Adrenal gland (tissue), 12 donors: ENCODE data around the gene CAT. TPM values are rescaled to one million over a fixed set of nuclear protein-coding genes. Genes with fewer than 3 reads are reported as not detected.
A peak's percentile ranks its signal among the peaks of the same experiment; 100 is the strongest.

Source experiments
- DNase-seq, 7 donors: peaks; one replicate each; pipeline ENCODE4 v3.0.0-alpha.2; 2019 to 2020
- H3K27ac ChIP-seq, 5 donors: fragments of 200-600 bp; sonication (generic) in 4 of 5; 1 replicate in 3 of 5; 2 replicates in 2 of 5; pipeline versions ENCODE4 v1.5.1 to v1.8.0; 2016 to 2020; ENCODE audit warnings: mild to moderate bottlenecking in 1 of 5
- H3K27me3 ChIP-seq: fragments of 200-600 bp; 2 replicates; pipeline ENCODE4 v1.8.0; 2021
- H3K36me3 ChIP-seq, 2 donors: fragments of 200-600 bp; replicated peaks in 1 of 2; 1 replicate in 1 of 2; 2 replicates in 1 of 2; pipeline versions ENCODE4 v1.5.1 to v1.8.0; 2018 to 2022
- H3K4me1 ChIP-seq, 2 donors: fragments of 200-600 bp; replicated peaks in 1 of 2; 1 replicate in 1 of 2; 2 replicates in 1 of 2; pipeline versions ENCODE4 v1.5.1 to v1.8.0; 2018 to 2021
- H3K4me3 ChIP-seq, 4 donors: fragments of 200-600 bp; sonication (generic) in 3 of 4; one replicate each; pipeline ENCODE4 v1.5.1; 2016 to 2018
- H3K9me3 ChIP-seq, 3 donors: fragments of 200-600 bp; sonication (generic) in 1 of 3; replicated peaks in 1 of 3; 1 replicate in 2 of 3; 2 replicates in 1 of 3; pipeline versions ENCODE4 v1.5.1 to v1.8.0; 2016 to 2021
- CTCF ChIP-seq, 6 experiments: fragments of 450-650 bp in 4 of 6; fragments of 200-600 bp in 2 of 6; sonication (generic) in 1 of 6; IDR thresholded peaks; 1 replicate in 5 of 6; 2 replicates in 1 of 6; pipeline versions ENCODE4 v1.5.1 to v1.8.0; 2016 to 2021; ENCODE audit warnings: antibody characterized with exemption in 6 of 6, mild to moderate bottlenecking in 2 of 6, moderate library complexity in 1 of 6
- POLR2A ChIP-seq, 2 donors: fragments of 450-650 bp; IDR thresholded peaks; one replicate each; pipeline ENCODE4 v1.6.1; 2017; ENCODE audit warnings: antibody characterized with exemption in 2 of 2, mild to moderate bottlenecking in 2 of 2, moderate library complexity in 1 of 2
- WGBS, 4 donors: extraction: QIAGEN DNeasy Blood & Tissue Kit in 2 of 4; methylation state at CpG; one replicate each; pipeline versions ENCODE4 v1.1.5 to v1.1.7; 2013 to 2017; 5-methylcytosine and 5-hydroxymethylcytosine counted together
- intact Hi-C, 2 donors: fragments of 100-400 bp; cut with DNase I; formaldehyde crosslinking; loops; one replicate each; pipeline versions ENCODE4 v1.14.1 to v1.15.0; 2022 to 2023
- polyA plus RNA-seq, 3 donors: library from polyadenylated mRNA; stranded (reverse); fragments of 200-250 nt in 2 of 3; fragments of 350-450 nt in 1 of 3; fragmentation: Illumina TruSeq in 1 of 3; extraction: RNeasy Lipid Tissue Mini Kit (QIAGEN cat#74804) in 1 of 3; gene quantifications; one replicate each; pipeline ENCODE4 v1.2.3, GENCODE V29; 2013 to 2014
- total RNA-seq, 9 donors: library from RNA; depleted of rRNA in 4 of 9; stranded (reverse); fragments of >200 nt in 4 of 9; fragments of 120-200 nt in 1 of 9; fragmentation: NEBNext Ultra II Directional in 1 of 9; extraction: Animal tissue kit (Norgen Biotek cat#: 25700) in 1 of 9; gene quantifications; one replicate each; pipeline versions ENCODE4 v1.1.0 to v1.2.4, GENCODE V29; 2013 to 2023
- donor health status: healthy with polysubstance abuse.
- donor health status: Bipolar disorder and iron deficiency.
- donor health status: DM: yes; HTN: yes; CAD: no.
- donor health status: DM: no; HTN: no; CAD: no.
- donor health status: DM: no; HTN: no; CAD: no.
- donor health status: DM: yes; HTN: yes; CAD: no.

Gene CAT
- total and polyA plus RNA-seq, 12 donors, result 45.8 to 302 (median 209) TPM

GRCh38 chr11:34458525-34458924, 19.8 kb downstream of the CAT start:
- Histone ChIP-seq H3K36me3 (peaks cover 0 to 57% of the 10 kb centered on the region in 2 donors), H3K27ac (no peak overlapping the region), H3K4me1 (peaks cover 12 to 26% of the 10 kb centered on the region in 2 donors), H3K9me3 (no peaks in the 10 kb centered on the region), H3K27me3 (no peaks in the 10 kb centered on the region), H3K4me3 (no peak overlapping the region)
- intact Hi-C loops, result no loop called here
- TF ChIP-seq CTCF (IDR thresholded peaks at IDR 0.05) (no peak), POLR2A (IDR thresholded peaks at IDR 0.05) (no peak)
- 84 to 94% (median 87%) methylated on average over 4 of the region's 4 CpGs for WGBS, 4 donors
- no peak for DNase-seq

GRCh38 chr11:34459507-34460162, 20.9 kb downstream of the CAT start:
- intact Hi-C loops, result no loop called here
- 81 to 90% (median 87%) methylated on average over 3 of the region's 3 CpGs for WGBS, 4 donors
- no peak for DNase-seq
- H3K27me3 ChIP-seq, result no peaks in the 10 kb centered on the region
- H3K4me1 ChIP-seq, result peaks cover 10 to 20% of the 10 kb centered on the region in 2 donors
- H3K9me3 ChIP-seq, result no peaks in the 10 kb centered on the region
- H3K36me3 ChIP-seq, result peaks cover 0 to 56% of the 10 kb centered on the region in 2 donors
- TF ChIP-seq POLR2A (IDR thresholded peaks at IDR 0.05), result no peak
- no peak for TF ChIP-seq CTCF (IDR thresholded peaks at IDR 0.05)
- no peak overlapping the region for H3K4me3 ChIP-seq
- peak overlapping the region in 2 of 5 donors; percentile 6 to 31 for H3K27ac ChIP-seq

GRCh38 chr11:34460278-34460677, 21.5 kb downstream of the CAT start:
- TF ChIP-seq CTCF (IDR thresholded peaks at IDR 0.05), result no peak
- no peak for TF ChIP-seq POLR2A (IDR thresholded peaks at IDR 0.05)
- no peak for DNase-seq
- H3K36me3 ChIP-seq, result peaks cover 0 to 58% of the 10 kb centered on the region in 2 donors
- H3K27ac ChIP-seq, result no peak overlapping the region
- WGBS, 4 donors, result 68 to 79% (median 77%) methylated on average over 4 of the region's 4 CpGs
- H3K4me3 ChIP-seq, result no peak overlapping the region
- peaks cover 8 to 13% of the 10 kb centered on the region in 2 donors for H3K4me1 ChIP-seq
- H3K27me3 ChIP-seq, result no peaks in the 10 kb centered on the region
- no peaks in the 10 kb centered on the region for H3K9me3 ChIP-seq
- intact Hi-C loops, result no loop called here

- no peak overlapping the region for H3K4me3 ChIP-seq
- intact Hi-C loops, result no loop called here
- no peak for TF ChIP-seq CTCF (IDR thresholded peaks at IDR 0.05)
- no peak for TF ChIP-seq POLR2A (IDR thresholded peaks at IDR 0.05)
- no peak for DNase-seq
- no peaks in the 10 kb centered on the region for H3K27me3 ChIP-seq
- peaks cover 0 to 58% of the 10 kb centered on the region in 2 donors for H3K36me3 ChIP-seq
- H3K27ac ChIP-seq, result no peak overlapping the region
- no peaks in the 10 kb centered on the region for H3K9me3 ChIP-seq
- WGBS, 4 donors, result 95 to 98% (median 96%) methylated on average over 13 to 14 of the region's 14 CpGs
- peaks cover 6 to 7% of the 10 kb centered on the region in 2 donors for H3K4me1 ChIP-seq
These were observed 22.5 kb downstream of the CAT start for GRCh38 chr11:34461215-34461614.
